GM21526 (cell line): ENCODE results near the gene FCGR1A.
"Not testable (repeated sequence)": the region's sequence is repeated elsewhere in the genome, so short reads cannot be mapped to it uniquely, and the experiment has no call there.

Source experiments
- ATAC-seq: cut with Tn5 transposase; IDR thresholded peaks from one replicate; pipeline ENCODE4 v1.9.1; 2021; ENCODE audit warnings: moderate library complexity; ENCODE audit not compliant: unreplicated experiment, low FRiP score

The FCGR1A gene

GRCh38 chr1:149775510-149776147 is 6.9 kb upstream of the FCGR1A start:
- not testable (repeated sequence) for ATAC-seq

DNA sequence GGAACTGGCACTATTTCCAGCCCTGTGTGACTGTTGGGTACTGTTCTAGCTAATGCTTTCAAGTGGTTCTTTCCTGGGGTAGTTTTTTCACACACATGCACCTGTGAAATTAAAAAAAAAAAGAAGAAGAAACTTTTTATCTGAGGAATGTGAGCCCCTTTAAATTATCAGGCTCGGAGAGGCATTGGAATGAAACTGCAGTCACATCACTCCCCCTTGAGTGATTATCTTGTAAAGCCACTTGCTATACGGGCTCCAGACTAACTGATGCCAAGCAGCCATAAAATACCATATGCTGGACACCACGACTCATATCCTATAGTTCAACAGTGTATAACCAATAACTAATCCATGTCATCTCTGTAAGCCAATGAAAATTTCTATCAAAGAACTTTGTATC is 5.4 kb upstream of the FCGR1A start:
- ATAC-seq, result not testable (repeated sequence)

GRCh38 chr1:149778313-149778712 is 4.2 kb upstream of the FCGR1A start:
- not testable (repeated sequence) for ATAC-seq

GRCh38 chr1:149781413-149781984 is 995 bp upstream of the FCGR1A start:
- not testable (repeated sequence) for ATAC-seq

GRCh38 chr1:149783289-149783688 is 795 bp downstream of the FCGR1A start:
- ATAC-seq, result not testable (repeated sequence)

DNA sequence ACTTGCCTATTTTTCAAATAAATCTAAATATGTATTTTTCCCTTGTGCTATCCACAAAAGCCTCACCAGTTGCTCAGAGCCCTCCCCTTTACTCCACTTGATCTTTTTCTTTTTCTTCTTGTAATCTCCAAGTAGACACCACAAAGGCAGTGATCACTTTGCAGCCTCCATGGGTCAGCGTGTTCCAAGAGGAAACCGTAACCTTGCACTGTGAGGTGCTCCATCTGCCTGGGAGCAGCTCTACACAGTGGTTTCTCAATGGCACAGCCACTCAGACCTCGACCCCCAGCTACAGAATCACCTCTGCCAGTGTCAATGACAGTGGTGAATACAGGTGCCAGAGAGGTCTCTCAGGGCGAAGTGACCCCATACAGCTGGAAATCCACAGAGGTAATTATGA is 1.4 kb downstream of the FCGR1A start:
- not testable (repeated sequence) for ATAC-seq

- ATAC-seq, result not testable (repeated sequence)
These were observed 5.4 kb downstream of the FCGR1A start for GRCh38 chr1:149787688-149788451.

DNA sequence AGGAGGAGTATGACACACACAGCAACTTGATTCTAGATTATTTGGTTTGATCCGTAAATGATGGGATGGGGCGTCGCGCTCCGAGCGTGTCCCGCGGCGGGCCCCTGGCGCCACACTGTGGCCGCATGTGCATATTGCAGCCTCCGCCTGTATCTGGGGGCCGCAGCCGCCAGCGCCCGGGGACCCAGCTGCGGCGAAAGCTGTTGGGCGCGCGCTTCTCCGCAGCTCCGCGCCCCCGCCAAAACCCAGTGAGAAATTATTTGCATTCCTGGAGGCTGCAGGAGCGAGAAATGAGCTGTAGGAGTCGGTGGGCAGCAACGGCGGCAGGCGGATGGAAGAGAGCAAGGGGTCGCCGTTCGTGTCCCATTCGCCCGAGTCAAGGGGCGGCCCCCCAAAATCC is 10.0 kb downstream of the FCGR1A start:
- peak; percentile 68 for ATAC-seq

DNA sequence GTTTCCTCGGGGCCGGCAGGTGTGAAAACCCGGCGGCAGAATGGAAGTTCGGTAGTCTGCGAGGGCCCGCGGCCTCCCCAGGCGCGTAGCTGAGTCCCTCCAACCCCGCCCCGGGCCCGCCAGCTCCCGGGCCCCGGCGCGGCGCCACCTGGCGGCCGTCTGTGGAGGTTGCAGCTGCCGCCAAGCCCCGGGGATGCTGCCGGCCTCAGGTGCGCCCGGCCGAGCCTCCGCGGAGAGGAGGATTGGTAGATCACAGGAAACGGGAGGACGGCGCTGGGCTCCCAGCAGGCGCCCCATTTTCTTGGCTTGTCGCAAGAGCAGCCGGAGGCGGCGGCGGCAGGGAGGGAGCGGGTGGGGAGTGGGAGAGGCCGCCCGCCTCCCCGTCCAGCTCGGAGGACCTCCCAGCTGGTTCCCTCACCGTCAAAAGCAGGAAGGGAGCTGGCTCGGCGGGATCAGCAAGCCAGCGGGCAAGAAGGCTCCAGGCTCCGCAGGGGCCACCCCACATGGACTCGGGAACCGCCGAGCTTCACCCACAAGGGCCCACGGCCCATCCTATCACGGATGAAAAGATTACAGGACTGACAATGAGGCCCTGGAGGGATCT is 10.5 kb downstream of the FCGR1A start:
- peak; percentile 75 for ATAC-seq

DNA sequence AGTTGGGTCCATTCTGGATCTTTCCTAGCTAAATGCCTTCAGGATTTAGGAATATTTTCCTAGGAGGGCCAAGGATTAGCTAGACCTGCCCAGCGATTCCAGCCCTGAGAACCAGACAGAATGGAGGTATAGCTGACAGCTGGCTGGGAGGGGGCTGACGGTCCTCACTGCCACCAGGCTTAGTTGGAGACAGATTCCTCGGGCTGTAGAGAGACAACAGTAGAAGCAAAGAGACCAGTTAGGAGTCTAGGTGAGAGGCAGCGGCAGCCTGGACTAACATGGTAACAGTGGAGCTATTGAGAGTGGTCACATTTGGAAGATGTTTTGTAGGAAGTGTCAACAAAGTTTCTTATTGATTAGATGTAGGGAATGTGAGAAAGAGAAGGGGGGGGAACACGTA is 11.4 kb downstream of the FCGR1A start:
- ATAC-seq, result not testable (repeated sequence)

- ATAC-seq, result not testable (repeated sequence)
These were observed 19.1 kb downstream of the FCGR1A start for GRCh38 chr1:149801628-149802027.

DNA sequence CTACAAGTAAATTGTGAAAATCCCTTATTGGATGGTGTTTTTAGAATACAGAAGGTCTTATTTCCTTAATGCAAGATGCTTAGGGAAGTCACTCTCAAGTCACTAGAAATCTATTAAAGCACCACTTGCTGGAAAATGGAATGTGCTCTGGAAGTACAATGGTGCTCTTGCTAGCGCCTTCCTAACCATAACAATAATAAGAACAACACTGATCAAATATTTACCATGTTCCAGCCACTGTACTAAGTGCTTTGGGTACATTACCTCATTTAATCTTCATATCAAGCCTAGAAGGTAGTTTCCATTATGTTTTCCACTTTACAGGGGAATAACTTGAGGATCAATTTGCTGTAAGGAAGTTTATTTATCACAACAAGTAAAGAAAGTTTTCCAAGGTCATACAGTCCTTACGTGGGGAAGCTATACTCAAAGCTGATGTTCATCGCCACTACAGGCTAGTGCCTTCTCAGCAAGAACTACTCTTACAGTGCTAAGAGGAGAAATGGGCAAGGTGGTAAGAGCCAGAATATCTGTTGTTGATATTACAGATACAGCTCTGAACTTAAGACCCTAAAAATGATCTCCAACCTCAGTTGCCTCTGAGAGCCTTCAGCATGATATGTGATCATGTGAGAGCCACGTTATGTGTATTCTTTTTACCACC is 22.1 kb downstream of the FCGR1A start:
- not testable (repeated sequence) for ATAC-seq

GRCh38 chr1:149810697-149811405 is 28.4 kb downstream of the FCGR1A start:
- ATAC-seq, result not testable (repeated sequence)

DNA sequence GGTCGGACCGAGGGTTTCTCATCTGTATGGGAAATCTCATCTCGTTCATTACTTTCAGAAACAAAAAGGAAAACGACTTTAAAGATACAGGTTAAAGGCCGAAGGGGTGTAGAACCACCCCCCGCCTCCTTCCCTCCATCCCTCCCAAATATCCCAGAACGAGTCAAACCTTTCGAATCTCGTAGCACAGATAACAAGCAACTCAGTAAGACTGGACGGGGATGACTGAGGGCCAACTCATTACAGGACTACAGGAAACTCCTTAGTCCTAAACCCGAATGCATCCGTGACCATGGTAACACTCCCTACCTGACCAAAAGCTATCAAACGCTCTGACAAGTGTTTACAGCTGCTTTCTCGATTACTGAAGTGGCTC is 29.0 kb downstream of the FCGR1A start:
- ATAC-seq, result peak; percentile 9

- ATAC-seq, result peak; percentile 73
These were observed 29.7 kb downstream of the FCGR1A start for GRCh38 chr1:149811890-149812829.

DNA sequence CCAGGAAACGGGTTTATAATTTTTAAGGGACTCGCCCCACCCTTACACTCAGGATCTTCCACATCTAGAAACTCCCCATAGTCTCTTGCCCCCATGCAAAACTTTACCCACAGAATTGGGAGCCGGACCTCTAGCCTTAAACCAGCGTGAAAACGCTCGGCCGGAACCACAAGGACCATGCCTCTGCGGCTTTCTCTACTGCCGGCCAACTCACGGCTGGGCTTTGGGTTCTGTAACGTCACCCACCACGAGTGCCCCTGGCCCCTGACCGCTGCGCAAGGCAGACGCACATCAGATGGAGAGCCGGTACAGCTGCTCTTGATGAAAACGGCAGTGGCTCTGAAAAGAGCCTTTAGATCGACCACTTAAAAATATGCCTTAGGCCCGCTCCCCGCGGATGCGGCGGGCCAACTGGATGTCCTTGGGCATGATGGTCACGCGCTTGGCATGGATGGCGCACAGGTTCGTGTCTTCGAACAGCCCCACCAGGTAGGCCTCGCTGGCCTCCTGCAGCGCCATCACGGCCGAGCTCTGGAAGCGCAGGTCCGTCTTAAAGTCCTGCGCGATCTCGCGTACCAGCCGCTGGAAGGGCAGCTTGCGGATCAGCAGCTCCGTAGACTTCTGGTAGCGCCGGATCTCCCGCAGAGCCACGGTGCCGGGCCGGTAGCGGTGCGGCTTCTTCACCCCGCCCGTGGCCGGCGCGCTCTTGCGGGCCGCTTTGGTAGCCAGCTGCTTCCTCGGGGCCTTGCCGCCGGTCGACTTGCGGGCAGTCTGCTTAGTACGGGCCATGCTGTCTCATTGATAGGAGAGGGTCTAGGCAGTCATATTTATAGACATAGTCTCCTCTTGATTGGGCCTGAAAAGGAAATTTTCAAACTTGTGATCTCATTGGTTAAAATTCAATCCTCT is 30.7 kb downstream of the FCGR1A start:
- not testable (repeated sequence) for ATAC-seq

DNA sequence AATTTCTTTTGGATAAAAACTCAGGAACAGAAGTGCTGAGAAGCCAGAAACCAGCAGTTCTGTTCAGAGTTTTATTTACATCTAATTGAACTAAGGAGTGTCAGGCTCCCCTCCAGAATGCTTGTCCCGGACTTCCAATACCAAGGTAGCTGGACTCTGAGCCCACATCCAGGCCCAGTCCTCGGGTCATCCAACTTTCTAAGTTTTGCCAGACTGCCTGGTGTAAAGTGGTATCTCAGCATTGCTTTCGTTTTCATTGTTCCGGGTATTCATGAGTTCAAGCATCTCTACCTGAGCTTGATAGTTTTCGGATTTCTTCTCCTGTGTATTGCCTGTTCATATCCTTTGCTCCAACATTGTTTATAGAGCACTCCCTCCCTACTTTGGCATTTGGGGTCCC is 37.9 kb downstream of the FCGR1A start:
- not testable (repeated sequence) for ATAC-seq

GRCh38 chr1:149826555-149826954 is 44.1 kb downstream of the FCGR1A start:
- ATAC-seq, result not testable (repeated sequence)
